HG03139 (cell line): Measurements from ENCODE around the gene PNPLA8.
"Not testable (repeated sequence)": the region's sequence is repeated elsewhere in the genome, so short reads cannot be mapped to it uniquely, and the experiment has no call there.

Source experiments
- ATAC-seq: cut with Tn5 transposase; IDR thresholded peaks from one replicate; pipeline ENCODE4 v1.9.1; 2021; ENCODE audit not compliant: unreplicated experiment

Gene PNPLA8

DNA sequence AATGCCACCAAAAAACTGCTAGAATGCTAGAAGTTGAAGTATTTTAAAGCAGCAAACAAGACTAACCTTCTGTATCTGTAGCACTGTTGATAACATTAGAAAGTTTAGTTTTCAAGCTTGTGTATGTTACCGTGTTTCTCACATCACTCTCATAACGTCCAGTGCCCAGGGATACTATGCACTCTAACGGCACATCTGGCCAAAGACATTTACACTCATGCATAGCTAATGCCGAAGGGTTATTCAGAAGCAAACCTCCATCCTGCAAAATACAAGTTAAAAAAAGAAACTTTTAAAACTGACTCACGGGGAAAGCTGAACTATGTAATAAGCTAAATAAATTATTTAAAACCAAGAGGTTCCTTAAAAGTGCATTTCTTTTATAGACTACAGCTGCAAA is 46.8 kb downstream of the PNPLA8 start:
- ATAC-seq, result no peak

DNA sequence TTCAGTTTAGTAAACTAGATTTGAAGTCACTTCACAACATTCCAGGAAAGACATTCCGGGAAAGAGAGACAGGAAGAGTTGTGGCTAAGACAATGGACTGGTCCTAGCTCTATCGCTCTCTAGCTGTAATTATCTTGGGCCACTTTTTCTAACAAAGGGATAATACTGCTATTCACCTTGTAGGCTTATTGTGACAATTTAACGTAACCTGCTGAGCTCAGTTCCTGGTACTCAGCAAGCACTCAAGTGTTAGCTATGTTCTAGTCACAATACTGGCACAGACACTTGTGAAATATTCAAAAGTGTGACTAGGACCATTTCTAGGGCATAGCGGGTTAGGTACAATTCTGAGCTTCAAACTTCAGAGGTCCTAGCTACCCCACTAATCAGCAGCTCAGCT is 57.7 kb downstream of the PNPLA8 start:
- no peak for ATAC-seq

DNA sequence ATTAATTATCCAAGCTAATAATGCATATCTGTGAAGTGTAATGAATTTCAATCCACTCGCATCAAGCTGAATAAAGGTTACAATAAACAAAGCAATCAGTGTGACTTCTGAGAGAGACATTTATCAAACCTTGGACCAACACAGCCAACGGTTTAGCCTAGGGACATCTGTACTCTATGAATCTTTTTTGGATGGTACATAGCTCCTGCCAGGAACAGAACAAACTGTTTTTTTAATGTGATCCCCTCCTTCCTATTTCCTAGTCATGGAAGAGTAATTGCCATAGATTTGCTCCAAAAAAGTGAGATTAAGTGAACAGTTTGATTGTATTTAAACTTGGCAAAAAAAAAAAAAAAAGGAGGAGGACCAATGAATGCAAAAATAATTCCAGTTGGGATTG is 58.5 kb downstream of the PNPLA8 start:
- ATAC-seq, result no peak

DNA sequence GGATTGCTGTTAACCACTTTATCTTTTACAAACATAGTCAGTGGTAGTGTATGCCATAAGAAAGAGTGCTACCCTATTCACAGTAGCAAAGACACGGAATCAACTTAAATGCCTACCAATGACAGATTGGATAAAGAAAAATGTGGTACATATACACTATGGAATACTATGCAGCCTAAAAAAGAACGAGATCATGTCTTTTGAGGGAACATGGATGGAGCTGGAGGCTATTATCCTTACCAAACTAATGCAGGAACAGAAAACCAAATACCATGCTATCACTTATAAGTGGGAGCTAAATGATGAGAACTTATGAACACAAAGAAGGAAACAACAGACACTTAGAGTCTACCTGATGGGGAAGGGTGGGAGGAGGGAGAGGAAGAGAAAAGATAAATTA is 59.6 kb downstream of the PNPLA8 start:
- not testable (repeated sequence) for ATAC-seq

DNA sequence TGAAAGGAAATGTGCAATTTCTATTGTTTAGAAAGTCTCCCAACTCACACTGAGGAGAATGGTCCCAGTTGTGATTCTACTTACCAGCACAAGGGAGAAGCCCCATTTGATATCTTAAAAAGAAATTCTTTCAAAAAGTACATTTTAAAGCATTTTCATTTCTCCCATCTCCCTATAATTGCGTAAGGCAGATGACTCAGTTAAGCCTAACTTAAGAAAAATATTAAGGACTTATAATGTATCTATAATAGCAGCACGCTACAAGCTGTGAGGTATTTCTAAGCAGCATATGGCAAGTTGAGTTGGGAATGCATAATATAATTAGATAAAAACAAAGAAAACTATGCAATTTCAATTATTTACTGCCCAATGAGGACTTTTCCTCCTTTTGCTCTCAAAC is 61.2 kb downstream of the PNPLA8 start:
- no peak for ATAC-seq

DNA sequence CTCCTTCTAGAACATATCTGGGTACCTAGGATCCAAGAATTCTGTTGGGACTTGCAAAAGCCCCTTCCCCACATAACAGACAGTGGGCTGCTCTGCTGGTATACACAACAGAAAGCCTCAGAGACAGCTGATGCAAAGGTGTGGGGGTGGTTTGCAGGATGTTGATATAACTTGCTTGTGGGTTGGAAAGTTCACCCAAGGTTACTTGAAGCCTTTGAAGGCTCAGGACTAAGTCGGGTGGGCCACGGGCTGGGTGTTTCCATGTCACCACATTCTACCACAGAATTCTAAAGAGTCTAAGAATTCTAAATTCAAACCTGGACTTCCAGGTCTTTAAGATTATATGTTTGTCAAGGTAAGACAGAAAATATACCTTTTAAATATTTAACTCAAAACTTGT is 62.3 kb downstream of the PNPLA8 start:
- ATAC-seq, result no peak

DNA sequence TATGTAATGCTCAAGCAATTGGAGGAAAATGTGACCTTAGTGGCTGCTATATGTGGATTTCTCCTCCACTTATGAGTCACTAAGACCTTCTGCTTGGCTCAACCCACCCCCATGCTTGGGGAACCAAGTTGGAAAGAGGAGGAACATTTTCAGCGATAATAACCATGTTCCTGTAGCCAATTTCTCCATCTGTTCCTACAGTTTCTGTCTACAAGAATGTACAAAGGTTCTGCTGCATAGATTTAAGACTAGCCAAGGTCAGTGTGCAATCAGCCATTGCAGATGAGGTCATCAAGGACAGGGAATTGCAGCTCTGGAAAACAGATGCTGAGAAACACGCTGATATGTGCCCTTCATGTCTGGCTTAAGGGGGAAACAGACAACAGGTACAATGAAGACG is 64.1 kb downstream of the PNPLA8 start:
- ATAC-seq, result no peak

DNA sequence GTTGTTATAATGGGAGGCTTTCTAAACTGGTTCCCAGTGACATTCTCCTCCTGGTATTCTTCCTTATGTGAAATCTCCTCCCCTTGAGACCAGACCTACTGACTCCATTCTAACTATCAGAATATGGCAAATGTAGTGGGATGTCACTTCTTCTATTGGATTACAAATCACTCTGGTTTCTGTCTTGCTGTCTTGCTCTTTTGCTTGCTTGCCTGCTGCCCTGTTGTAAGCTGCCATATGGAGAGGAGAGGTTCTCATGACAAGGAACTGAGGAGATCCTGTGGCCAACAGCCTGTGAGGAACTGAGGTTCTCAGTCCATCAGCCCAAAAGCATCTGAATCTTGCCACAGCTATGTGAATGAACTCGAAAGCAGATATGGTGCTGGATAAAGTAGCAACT is 65.0 kb downstream of the PNPLA8 start:
- no peak for ATAC-seq

DNA sequence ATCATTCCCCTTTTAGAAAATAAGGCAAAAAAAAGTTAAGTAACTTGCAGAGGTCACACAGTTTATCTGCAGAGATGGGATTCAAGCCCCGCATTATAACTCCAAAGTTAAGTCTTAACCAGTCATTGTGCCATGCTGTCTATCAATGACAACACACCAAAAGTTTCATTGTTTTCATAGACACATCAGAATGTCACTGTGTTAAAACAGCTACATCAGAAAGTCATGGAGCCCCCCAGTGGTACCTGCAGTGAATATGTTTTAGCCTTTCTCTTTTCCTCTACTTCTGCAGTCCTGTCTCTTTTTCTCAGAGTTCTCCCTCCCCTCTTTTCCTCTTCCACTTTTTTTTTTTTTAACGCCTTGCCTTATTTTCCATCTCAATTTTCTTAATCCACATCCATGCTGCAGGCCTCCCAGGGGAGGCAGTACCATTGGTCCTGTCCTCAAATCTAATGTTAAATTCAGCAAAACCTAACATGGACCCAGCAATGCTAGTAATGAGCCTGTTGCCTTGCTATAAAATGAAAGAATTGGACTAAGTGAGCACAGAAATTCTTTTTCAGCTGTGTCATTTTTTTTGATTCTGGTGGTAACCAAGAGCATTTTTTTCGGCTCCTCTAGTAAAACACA is 65.9 kb downstream of the PNPLA8 start:
- no peak for ATAC-seq

DNA sequence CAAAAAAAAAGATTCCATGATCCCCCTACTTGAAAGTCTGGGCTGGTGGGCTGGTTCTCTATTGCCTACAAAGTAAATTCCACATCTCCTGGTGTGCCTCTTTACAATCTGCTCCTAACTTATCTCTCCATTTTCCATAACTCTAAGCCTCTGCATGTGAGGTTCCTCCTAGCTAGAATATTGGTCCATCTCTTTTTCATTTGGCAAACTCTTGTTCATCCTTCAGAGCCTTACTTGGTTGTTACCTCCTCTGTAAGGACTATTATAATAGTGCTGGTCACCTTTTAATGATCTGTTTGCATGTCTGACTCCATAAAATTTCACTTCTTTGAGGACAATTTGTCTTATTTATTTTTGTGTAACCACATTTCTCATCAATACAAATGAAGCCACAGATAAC is 68.1 kb downstream of the PNPLA8 start:
- ATAC-seq, result no peak

DNA sequence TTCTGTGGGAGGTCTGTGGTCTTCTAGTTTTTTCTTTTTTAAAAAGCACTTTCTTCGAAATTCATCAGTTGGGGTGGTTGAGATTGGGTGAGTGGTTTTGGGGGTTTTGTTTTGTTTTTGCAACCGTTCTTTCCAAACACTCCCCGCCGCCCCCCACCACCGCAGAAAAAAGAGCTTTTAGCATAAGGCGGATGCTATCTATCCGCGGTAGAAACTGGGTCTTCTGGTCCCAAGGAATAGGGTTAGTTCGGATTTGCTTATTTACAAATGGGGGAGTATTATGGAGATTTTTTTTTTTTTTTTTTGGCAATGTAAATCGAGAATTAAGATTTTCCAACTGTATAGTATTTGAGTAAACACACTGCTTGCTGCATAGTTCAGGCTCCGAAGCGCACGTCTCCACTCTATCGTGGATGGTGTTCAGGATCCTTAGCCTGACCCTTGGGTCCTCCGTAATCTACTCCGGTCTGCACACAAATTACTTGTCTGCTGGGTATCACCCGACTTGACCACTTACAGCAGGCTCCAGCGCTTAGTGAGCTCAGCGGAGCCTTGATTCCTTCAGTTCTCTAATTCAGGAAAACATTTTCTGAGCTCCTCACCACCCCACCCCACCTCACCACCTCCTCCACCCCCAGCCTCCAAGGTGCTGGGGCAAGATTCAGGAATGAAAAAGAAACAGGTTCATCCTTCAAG is 68.9 kb downstream of the PNPLA8 start:
- ATAC-seq, result no peak

DNA sequence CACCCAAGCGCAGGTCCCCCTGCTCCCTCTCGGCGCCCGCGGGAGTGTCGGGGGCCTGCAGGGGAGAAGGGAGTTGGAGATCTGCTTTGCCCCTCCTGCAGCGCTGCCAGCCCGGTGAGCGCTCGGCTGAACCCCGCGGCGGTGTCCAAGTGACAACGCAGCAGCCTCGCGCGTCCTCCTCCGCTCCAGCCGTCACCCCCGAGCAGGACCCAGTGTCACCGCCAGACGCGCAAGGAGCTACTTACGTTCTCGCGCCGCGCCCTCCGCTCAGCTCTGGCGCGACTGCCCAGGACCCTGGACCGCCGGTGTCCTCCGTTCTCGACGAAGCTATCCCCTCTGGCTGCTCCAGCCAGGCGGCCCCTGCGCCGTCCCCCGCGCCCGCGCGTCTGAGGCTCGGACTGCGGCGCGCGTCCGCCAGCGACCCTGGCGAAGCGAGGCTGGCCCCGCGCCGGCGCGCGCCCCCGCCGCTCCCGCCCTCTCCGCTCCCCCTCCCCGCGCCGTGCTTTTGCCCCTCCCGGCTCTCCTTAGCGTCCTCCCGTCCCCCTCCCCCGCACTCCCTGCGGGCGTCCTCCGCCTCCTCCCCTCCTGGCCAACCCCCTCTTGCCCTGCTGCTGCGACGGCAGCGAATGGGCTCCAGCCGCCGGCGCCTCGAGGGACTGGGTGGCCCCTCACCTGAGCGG is 69.8 kb downstream of the PNPLA8 start, which contains the start of gene NRCAM:
Gene NRCAM (minus strand): TSS at position 439 of the 680 bp plus-strand sequence. CDS start 216,372 bp downstream, outside the sequence.
- ATAC-seq, result no peak

DNA sequence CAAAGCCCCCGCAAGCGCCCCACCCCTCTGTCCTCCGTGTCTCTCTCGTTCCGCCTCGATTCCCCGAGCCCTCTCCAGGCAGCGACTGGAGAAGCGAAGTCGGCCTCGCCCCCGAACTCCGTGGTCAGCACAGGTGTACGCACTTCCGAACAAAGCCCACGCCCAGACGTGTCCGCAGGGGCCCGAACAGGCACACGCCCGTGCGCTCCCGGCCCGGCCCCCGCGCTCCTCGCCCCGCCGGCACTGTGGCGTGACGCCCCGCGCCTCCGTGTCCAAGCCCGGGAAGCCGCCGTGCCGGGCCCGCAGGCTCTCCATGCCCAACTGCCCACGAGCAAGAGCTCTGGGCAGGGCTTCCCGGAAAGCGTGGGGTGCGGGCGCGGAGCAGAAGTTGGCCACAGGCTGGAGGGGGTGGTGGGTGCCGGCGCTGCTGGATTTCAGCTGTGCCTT is 70.4 kb downstream of the PNPLA8 start:
- no peak for ATAC-seq

DNA sequence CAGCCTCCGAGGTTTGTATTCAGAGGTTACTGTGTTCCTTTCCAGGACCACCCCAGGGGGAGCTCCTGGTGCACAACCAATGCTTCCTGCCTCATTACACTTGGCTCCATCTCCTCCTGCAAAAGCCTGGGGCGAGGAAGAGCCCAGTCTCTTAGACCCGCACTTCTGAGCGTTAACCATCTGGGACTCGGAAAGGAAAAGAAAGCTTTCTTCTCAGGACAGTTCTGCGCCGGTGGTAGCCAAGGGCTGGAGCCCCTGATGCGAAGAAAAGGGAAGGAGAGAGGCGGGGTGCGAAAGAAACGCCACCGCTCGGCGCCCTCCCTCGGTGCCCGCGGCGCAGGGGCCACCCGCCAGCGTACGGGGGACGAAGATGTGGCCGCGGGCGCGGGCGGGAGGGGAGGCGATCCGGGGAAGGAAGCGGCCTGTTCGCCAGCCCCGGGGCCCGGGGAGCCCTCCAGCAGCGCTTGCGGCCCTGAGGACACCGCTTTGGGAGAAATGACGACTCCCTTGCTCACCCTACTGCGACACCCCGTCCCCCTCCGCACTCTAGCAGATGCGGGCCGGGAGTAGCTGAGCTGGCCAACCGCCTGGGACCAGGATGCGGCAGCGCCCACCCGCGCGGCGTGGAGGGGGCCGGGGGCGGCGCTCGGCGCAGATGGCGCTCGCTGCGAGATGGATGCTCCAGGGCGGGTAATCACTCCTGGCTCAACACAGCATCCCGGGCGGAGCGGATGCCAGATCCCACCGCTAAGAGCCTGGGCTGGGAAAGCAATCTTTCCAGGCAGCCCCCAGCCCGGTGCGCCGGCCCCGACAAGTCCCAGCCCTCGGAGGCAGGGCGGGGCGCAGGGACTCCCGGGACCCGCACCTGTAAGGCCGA is 71.0 kb downstream of the PNPLA8 start:
- no peak for ATAC-seq

DNA sequence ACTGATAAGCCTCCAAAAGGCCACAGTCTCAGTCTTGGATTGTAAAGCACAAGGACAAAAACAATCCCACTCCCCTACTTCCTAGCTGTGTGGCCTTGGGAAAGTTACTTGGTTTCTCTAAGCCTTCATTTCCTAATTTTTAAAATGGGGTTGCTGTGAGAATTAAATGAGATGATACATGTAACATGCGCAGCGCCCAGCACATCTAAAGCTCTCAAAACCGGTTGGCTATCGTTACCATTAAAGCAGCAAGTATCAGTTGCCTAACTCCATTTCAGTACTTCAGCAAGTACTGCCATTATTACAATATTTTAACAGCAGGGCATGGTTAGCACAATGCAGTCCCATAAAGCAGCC is 71.6 kb downstream of the PNPLA8 start:
- ATAC-seq, result no peak

DNA sequence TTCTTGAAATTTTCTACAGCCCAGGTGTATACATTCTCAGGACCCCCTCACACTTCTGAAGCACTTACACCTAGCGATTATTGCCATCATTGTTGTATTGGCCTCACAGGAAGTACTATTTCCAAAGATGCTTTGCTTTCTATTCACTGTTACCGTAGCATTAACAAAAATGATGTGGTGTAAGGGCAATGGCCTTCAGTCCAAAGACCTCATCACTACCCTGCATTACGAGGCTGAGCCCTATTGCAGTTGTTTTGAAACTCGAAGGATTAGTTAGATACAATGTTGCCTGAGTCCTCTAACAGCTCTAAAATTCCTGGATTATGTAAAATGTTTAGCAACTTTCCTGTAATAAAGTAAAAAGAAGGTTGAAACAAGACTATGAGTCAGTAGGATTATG is 72.6 kb downstream of the PNPLA8 start:
- no peak for ATAC-seq

DNA sequence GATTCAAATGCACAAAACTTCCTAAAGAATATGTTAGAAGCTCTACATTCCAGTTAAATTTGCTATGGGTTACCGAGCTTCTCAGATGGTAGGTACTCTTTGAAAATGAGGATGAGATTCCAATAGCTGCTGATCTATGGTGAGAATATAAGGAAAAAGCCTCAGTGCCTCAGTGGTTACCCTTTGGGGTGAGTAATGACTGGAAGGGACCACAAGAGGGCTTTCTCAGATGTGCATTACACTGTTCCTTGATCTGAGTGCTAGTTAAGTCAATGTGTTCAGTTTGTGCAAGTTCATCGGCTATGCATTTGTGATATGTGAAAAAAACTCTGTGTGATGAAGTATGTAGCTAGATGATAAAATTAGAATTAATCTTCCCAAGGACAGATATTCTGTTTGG is 73.2 kb downstream of the PNPLA8 start:
- peak; percentile 51 for ATAC-seq

DNA sequence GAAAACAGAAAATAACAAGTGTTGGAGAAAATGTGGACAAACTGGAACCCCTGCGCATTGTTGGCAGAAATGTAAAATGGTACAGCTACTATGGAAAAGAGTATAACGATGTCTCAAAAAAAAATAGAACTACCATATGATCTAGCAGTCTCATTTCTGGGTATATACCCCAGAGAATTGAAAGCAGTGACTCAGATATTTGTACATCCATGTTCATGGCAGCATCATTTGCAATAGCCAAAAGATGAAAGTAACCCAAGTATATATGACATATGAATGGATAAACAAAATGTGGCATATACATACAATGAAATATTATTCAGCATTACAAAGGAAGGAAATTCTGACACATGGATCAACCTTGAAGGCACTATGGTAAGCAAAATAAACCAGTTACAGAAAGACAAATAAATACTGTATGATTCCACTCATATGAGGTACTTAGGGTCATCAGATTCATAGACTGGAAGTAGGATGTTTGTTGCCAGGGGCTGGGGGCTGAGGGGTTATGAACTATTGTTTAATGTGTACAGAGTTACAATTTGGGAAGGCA is 74.6 kb downstream of the PNPLA8 start:
- ATAC-seq, result no peak

DNA sequence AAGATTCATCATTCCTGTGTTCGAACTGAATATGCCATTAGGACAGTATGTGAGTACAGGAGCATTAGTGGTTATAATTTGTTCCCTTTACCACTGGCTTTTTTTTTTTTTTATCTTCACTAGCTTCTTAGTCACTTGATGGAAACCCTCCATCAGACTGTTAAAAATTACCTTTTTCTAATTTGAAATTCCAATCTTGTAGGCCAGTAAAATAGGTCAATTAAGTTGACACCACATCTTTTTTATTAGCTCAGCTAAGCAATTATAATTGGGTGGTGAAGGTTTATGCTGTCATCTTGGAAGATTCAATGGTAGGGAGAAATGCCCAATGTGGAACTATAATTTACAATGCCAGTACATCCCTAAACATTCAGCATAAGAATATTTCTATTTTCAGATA is 75.8 kb downstream of the PNPLA8 start:
- ATAC-seq, result no peak

DNA sequence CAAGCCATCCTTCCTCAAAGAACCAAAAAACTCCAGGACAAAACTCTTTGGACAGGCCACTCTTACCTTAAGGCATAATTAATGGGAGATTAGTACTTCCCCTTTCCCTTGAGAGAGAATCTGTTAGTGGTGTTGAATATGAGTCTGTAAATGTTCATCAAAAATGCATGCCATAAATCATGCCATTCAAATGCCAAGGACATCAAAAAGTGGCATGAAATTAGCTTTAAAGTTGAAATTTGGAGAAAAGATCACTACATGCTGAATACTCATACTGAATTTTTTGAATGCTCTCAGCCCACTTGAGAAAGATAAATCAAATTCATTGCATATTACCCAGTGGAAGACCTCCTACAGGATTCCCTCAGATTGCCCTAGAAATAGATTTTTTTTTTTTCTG is 76.4 kb downstream of the PNPLA8 start:
- no peak for ATAC-seq
